Measurements from ENCODE around the gene SLC14A1. TPM values are rescaled to one million over a fixed set of nuclear protein-coding genes. Genes with fewer than 3 reads are reported as not detected.

The SLC14A1 gene
- total and polyA plus RNA-seq, 2 of the 13 experiments (the other 11 are each of a cell fraction or from before 2014, with no cell fraction given): not detected

DNA sequence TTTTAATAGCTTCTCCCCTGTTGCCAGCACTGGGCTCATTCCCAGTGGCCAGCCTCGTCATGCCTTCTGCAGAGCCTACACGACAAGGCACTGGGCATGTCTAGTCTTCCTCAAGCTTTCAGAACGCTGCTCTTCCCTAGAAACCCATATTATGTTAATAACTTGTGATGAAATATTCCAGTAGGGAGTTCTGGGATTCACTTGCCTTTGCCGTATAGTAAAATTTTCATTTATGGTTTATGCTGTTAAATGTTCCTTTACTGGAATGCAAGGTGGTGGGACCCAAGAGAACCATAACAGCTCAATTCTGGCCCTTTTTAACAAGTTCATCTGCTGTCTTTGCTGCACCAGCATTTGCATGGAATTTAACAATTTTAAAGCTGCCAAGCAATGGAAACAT lies 45.5 kb upstream of the SLC14A1 start:
- no peak for ATAC-seq
- Histone ChIP-seq H3K9me3 (ENCODE audit: low read length) (no peaks in the 10 kb centered on the region), H3K4me2 (ENCODE audit: low read depth, low read length) (no peak overlapping the region), H3K4me1 (ENCODE audit: insufficient read depth, low read length) (no peaks in the 10 kb centered on the region), H4K20me1 (ENCODE audit: insufficient read depth, low read length) (no peaks in the 10 kb centered on the region), H3K27me3 (ENCODE audit: control insufficient read depth in 1 of 2, insufficient read depth in 2 of 2, low read length in 2 of 2) (no peaks in the 10 kb centered on the region; a peak in 2 of 5 replicates), H3K4me3 (replicated peaks in 1 of 3; ENCODE audit: insufficient read depth in 1 of 3, low read depth in 2 of 3, low read length in 3 of 3) (no peak overlapping the region), H3K9ac (ENCODE audit: insufficient read depth, low read depth, low read length) (no peak overlapping the region), H3K79me2 (ENCODE audit: insufficient read depth, low read length) (no peaks in the 10 kb centered on the region), H3K36me3 (replicated peaks in 1 of 2; ENCODE audit: control insufficient read depth in 1 of 2, insufficient read depth in 2 of 2, low read length in 2 of 2) (no peaks in the 10 kb centered on the region), H3K27ac (ENCODE audit: extremely low read length, insufficient read depth, low read length) (no peak overlapping the region), H2AFZ (ENCODE audit: low read length) (no peak overlapping the region)
- TF ChIP-seq FOXK2 (IDR thresholded peaks at IDR 0.05): no peak
- TF ChIP-seq, protein P1, sequence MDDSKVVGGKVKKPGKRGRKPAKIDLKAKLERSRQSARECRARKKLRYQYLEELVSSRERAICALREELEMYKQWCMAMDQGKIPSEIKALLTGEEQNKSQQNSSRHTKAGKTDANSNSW (CRISPR knock-in tag; IDR thresholded peaks at IDR 0.05; ENCODE audit: borderline replicate concordance): no peak
- TF ChIP-seq HNF4G (IDR thresholded peaks at IDR 0.05; ENCODE audit: borderline replicate concordance, low read depth, low read length): no peak
- no peak for TF ChIP-seq HNF4G (CRISPR knock-in tag; IDR thresholded peaks at IDR 0.05; ENCODE audit: borderline replicate concordance, low read depth)
- TF ChIP-seq, protein P2, sequence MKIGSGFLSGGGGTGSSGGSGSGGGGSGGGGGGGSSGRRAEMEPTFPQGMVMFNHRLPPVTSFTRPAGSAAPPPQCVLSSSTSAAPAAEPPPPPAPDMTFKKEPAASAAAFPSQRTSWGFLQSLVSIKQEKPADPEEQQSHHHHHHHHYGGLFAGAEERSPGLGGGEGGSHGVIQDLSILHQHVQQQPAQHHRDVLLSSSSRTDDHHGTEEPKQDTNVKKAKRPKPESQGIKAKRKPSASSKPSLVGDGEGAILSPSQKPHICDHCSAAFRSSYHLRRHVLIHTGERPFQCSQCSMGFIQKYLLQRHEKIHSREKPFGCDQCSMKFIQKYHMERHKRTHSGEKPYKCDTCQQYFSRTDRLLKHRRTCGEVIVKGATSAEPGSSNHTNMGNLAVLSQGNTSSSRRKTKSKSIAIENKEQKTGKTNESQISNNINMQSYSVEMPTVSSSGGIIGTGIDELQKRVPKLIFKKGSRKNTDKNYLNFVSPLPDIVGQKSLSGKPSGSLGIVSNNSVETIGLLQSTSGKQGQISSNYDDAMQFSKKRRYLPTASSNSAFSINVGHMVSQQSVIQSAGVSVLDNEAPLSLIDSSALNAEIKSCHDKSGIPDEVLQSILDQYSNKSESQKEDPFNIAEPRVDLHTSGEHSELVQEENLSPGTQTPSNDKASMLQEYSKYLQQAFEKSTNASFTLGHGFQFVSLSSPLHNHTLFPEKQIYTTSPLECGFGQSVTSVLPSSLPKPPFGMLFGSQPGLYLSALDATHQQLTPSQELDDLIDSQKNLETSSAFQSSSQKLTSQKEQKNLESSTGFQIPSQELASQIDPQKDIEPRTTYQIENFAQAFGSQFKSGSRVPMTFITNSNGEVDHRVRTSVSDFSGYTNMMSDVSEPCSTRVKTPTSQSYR (CRISPR knock-in tag; IDR thresholded peaks at IDR 0.05; ENCODE audit: borderline replicate concordance): no peak
- TF ChIP-seq KDM1A (CRISPR knock-in tag; IDR thresholded peaks at IDR 0.05): no peak
- no peak for TF ChIP-seq ZNF230 (CRISPR knock-in tag; IDR thresholded peaks at IDR 0.05)
- TF ChIP-seq NR2F1 (CRISPR knock-in tag; IDR thresholded peaks at IDR 0.05): no peak
- no peak for TF ChIP-seq ZNF660 (CRISPR knock-in tag; IDR thresholded peaks at IDR 0.05; ENCODE audit: borderline replicate concordance, low read depth)
- no peak for TF ChIP-seq ZNF253 (CRISPR knock-in tag; IDR thresholded peaks at IDR 0.05; ENCODE audit: borderline replicate concordance)
- TF ChIP-seq SALL1 (CRISPR knock-in tag; IDR thresholded peaks at IDR 0.05): no peak
- TF ChIP-seq, protein P3, sequence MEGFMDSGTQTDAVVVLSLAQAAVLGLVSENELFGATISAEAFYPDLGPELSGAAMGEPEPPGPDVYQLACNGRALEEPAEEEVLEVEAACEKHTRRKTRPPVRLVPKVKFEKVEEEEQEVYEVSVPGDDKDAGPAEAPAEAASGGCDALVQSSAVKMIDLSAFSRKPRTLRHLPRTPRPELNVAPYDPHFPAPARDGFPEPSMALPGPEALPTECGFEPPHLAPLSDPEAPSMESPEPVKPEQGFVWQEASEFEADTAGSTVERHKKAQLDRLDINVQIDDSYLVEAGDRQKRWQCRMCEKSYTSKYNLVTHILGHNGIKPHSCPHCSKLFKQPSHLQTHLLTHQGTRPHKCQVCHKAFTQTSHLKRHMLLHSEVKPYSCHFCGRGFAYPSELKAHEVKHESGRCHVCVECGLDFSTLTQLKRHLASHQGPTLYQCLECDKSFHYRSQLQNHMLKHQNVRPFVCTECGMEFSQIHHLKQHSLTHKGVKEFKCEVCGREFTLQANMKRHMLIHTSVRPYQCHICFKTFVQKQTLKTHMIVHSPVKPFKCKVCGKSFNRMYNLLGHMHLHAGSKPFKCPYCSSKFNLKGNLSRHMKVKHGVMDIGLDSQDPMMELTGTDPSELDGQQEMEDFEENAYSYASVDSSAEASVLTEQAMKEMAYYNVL (CRISPR knock-in tag; IDR thresholded peaks at IDR 0.05; ENCODE audit: borderline replicate concordance): no peak
- in situ Hi-C loops (cut with HindIII; ENCODE audit: extremely low pct_ligation_motif_present, low pct_unique_long_range_greater_than_20kb) (no loop called here), intact Hi-C loops (cut with micrococcal nuclease; ENCODE audit: unreplicated experiment) (no loop called here)
- no TSS peak for BruUV-seq (replicated peaks)
- ChIA-PET POLR2A (no interaction called here), CTCF (ENCODE audit: low intra/inter-chr PET ratio, low total read pairs) (no interaction called here)
- 15% methylated on average over 4 of the region's 4 CpGs for WGBS (ENCODE audit: low lambda C conversion rate)
- no peak for FAIRE-seq
- DNase-seq (ENCODE audit: low spot score): no peak

All from HepG2 (cell line).